HFF-Myc (cell line): Measurements from ENCODE around the gene TSNAXIP1.

ENCODE experiments used
- DNase-seq: peaks from one replicate; pipeline ENCODE4 v3.0.0-alpha.2; 2011; ENCODE audit warnings: low read depth; ENCODE audit errors: extremely low read depth
- H3K4me3 ChIP-seq: replicated peaks from 2 replicates; pipeline ENCODE4 v1.5.1; 2011; ENCODE audit warnings: low read depth, mild to moderate bottlenecking, control low read depth, low read length
- TF ChIP-seq, protein P1 (sequence below): IDR thresholded peaks from 2 replicates; pipeline ENCODE4 v1.5.1; 2012; ENCODE audit warnings: mild to moderate bottlenecking, low read depth, low read length, control low read depth; ENCODE audit errors: missing control alignments

TSNAXIP1 gene

DNA sequence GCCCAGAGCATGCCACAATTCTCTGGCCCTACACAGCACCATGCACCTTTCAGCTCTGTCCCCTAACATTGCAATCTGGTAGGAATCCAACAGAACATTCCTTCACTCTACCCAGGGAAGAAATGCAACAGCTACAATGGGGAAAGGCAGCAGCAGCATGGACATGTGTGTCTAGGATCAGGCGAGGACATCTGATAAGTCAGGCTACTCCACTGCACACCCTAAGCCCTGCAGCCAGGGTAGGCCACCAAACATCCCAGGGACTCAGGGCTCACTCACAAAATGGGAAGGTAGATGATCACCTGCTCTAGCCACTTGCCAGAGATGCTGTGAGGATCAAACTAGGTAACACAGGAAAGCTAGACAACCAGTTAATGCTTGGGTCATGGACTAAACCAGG is 5.4 kb upstream of the TSNAXIP1 start:
- no peak for DNase-seq
- no peak overlapping the region for H3K4me3 ChIP-seq
- TF ChIP-seq, protein P1, sequence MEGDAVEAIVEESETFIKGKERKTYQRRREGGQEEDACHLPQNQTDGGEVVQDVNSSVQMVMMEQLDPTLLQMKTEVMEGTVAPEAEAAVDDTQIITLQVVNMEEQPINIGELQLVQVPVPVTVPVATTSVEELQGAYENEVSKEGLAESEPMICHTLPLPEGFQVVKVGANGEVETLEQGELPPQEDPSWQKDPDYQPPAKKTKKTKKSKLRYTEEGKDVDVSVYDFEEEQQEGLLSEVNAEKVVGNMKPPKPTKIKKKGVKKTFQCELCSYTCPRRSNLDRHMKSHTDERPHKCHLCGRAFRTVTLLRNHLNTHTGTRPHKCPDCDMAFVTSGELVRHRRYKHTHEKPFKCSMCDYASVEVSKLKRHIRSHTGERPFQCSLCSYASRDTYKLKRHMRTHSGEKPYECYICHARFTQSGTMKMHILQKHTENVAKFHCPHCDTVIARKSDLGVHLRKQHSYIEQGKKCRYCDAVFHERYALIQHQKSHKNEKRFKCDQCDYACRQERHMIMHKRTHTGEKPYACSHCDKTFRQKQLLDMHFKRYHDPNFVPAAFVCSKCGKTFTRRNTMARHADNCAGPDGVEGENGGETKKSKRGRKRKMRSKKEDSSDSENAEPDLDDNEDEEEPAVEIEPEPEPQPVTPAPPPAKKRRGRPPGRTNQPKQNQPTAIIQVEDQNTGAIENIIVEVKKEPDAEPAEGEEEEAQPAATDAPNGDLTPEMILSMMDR, result no peak

DNA sequence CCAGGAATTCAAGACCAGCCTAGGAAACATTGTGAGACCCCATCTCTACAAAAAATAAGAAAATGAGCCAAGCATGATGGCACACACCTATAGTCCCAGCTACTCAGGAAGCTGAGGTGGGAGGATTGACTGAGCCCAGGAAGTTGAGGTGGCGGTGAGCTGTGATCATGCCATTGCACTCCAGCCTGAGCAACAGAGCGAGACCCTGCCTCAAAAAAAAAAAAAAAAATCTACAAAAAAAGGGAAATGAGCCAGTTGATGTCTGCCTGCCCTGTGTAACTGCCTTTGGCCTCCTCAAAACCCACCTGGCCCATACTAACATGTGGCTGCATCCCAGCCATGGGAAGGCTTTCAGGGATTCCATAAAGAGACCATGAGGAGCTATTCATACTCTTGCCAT is 4.8 kb upstream of the TSNAXIP1 start:
- H3K4me3 ChIP-seq, result no peak overlapping the region
- TF ChIP-seq, protein P1, result no peak
- no peak for DNase-seq

DNA sequence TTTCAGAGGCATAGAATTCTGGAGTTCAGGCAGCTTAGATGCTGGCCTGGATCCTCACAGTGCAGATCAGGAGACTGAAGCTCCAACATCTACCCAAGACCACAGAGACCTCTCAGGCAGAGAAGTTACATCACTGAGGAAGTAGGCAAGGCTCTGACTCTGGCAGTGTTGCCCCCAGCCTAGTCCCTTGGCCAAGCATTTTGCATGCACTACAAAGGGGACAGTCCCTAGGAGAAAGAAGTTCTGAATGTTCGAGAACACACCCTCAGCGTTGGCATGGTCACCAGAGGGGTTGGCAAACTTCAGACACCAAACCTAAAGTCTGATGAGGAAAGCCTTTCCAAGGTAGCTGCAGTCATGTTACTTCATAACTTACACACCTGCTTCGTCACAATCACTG is 2.8 kb upstream of the TSNAXIP1 start:
- H3K4me3 ChIP-seq, result no peak overlapping the region
- no peak for DNase-seq
- TF ChIP-seq, protein P1, result no peak

DNA sequence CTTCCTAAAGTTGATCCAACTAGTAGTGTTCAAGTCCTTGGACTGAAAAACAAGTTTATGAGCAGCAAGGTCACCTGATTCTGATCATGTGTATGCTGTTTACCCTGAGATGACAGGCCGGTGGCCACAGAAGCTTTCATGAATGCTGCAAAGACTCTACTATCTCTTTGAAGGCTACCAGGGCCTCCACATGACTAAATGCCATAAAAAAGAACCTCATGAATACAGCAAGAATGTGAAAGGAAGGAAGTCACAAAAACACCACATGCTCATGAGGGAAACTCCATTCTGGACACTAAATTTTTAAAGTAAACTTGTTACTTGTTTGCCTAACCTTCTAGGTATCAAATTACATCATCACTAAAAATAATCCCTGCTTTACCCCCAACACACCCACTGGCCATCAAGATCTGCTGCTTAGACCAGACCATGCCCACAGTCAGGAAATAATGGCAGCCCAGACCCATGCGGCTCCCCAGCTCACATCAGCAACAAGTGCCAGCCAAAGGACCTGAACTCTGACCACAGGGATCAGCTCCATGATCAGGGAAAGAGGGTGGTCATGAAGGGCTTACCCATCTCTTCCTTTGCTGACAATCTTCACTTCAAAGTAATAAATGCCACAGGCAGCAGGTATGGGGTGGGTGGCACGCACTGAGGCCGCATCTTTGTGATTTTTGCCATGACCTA is 1.7 kb upstream of the TSNAXIP1 start:
- DNase-seq, result peak; percentile 11
- H3K4me3 ChIP-seq, result peak overlapping the region; percentile 96

DNA sequence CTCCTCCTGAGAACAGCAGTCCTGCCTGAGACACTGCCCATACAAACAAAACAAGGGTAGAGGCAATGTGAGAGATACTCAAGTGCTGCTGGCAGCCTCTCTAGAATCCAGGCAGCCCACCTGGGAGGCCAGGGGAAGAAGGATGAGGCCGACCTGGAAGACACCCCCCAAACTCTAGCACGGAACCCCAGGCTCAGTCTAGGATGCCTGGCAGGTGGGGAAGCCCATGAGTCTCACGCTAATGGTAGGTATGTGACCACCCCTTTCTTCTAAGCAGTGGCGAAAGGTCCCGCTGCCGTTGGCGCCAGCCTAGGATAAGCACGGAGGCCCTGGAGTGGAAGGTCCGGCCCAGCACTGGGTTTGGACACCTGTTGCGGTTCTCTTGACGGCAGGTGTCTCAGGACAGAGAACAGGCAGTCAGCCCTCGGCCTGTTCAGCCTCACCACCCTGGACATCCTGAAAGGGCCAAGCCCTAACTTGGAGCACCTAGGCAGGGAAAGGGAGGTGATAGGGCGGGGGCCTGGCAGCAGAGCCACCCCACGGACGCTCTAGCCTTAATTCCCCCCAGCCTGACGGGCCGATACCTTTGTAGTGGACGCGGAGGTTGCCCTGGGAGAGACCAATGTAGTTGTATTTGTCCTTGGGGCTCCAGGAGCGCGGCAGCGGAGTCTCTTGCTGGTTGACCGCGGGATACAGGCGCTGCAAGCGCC is 816 bp upstream of the TSNAXIP1 start:
- no peak for DNase-seq
- TF ChIP-seq, protein P1, result no peak
- peak overlapping the region; percentile 96 for H3K4me3 ChIP-seq

More for the DNA sequence above, 1.7 kb upstream of the TSNAXIP1 start:
- TF ChIP-seq, protein P1, result no peak

DNA sequence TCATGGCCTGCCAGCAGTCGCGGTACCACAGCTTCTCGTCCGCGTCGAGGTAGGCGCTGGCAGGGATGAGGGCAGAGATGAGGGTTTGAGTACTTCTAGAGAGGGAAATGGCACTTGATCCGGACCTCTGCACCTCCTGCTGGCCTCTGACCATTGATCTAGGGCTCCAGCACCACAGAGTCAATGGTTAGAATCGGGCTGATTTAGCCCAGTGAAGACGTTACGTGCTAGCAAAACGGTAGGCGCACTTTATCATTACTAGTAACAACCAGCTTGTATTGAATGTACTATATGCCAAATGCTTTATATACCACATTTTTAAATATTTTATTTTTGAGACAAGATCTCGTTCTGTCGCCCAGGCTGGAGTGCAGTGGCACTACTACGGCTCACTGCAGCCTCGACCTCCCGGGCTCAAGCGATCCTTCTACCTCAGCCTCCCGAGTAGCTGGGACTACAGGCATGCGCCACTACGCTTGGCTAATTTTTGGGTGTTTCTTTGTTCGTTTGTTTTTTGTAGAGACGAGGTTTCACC is 526 bp downstream of the TSNAXIP1 start:
- DNase-seq, result no peak
- peak overlapping the region; percentile 96 for H3K4me3 ChIP-seq
- TF ChIP-seq, protein P1, result no peak
